Loucy (cell line): ENCODE data around the gene CAMK1D.

ENCODE experiments used
- H2AFZ ChIP-seq: fragments of 200-600 bp; sonication (generic); 2 replicates; pipeline ENCODE4 v1.6.0; 2016; ENCODE audit warnings: antibody characterized with exemption, mild to moderate bottlenecking, low read length, moderate library complexity
- H3F3A ChIP-seq: fragments of 200-600 bp; 2 replicates; pipeline ENCODE4 v1.6.0; 2016; ENCODE audit warnings: antibody characterized with exemption, low read depth, mild to moderate bottlenecking
- H3K27me3 ChIP-seq: fragments of 200-600 bp; sonication (generic); 2 replicates; pipeline ENCODE4 v1.6.1; 2014; ENCODE audit warnings: low read length, mild to moderate bottlenecking; ENCODE audit not compliant: insufficient read depth, poor library complexity, severe bottlenecking
- H3K36me3 ChIP-seq: fragments of 200-600 bp; sonication (generic); 2 replicates; pipeline ENCODE4 v1.6.1; 2016; ENCODE audit warnings: low read length; ENCODE audit not compliant: insufficient read depth
- H3K4me1 ChIP-seq: fragments of 200-600 bp; sonication (generic); 2 replicates; pipeline ENCODE4 v1.5.1; 2014; ENCODE audit warnings: low read length, mild to moderate bottlenecking; ENCODE audit not compliant: insufficient read depth, poor library complexity, severe bottlenecking
- H3K4me2 ChIP-seq: fragments of 200-600 bp; sonication (generic); 2 replicates; pipeline ENCODE4 v1.6.0; 2014; ENCODE audit warnings: antibody characterized with exemption, low read length, low read depth, mild to moderate bottlenecking; ENCODE audit not compliant: poor library complexity, severe bottlenecking
- H3K4me3 ChIP-seq: fragments of 200-600 bp; sonication (generic); 2 replicates; pipeline ENCODE4 v1.5.1; 2014; ENCODE audit warnings: low read length, mild to moderate bottlenecking, mixed read lengths; ENCODE audit not compliant: poor library complexity, severe bottlenecking
- H3K79me2 ChIP-seq: fragments of 200-600 bp; sonication (generic); 2 replicates; pipeline ENCODE4 v1.6.1; 2014; ENCODE audit warnings: low read length; ENCODE audit not compliant: insufficient read depth
- H3K9ac ChIP-seq: fragments of 200-600 bp; sonication (generic); 2 replicates; pipeline ENCODE4 v1.6.0; 2014; ENCODE audit warnings: mild to moderate bottlenecking, low read depth, low read length, moderate library complexity; ENCODE audit not compliant: poor library complexity, severe bottlenecking
- H3K9me2 ChIP-seq: fragments of 200-600 bp; sonication (generic); replicated peaks from 2 replicates; pipeline ENCODE4 v1.6.1; 2016; ENCODE audit warnings: low read depth, low read length, mixed read lengths
- H3K9me3 ChIP-seq: fragments of 200-600 bp; sonication (generic); 2 replicates; pipeline ENCODE4 v1.6.1; 2014; ENCODE audit warnings: mild to moderate bottlenecking, antibody characterized with exemption, low read length, low read depth; ENCODE audit not compliant: insufficient read depth
- H4K20me1 ChIP-seq: fragments of 200-600 bp; sonication (generic); 2 replicates; pipeline ENCODE4 v1.6.0; 2014; ENCODE audit warnings: antibody characterized with exemption, low read length, mild to moderate bottlenecking; ENCODE audit not compliant: insufficient read depth, poor library complexity, severe bottlenecking
- CTCF ChIP-seq: fragments of 200-600 bp; sonication (generic); conservative IDR thresholded peaks from 2 replicates; pipeline ENCODE4 v1.5.1; 2014; ENCODE audit warnings: mild to moderate bottlenecking, antibody characterized with exemption, low read length
- EZH2phosphoT487 ChIP-seq: fragments of 200-600 bp; IDR thresholded peaks from 2 replicates; pipeline ENCODE4 v1.6.1; 2018; ENCODE audit warnings: antibody characterized with exemption, mild to moderate bottlenecking, moderate library complexity, borderline replicate concordance

CAMK1D gene

GRCh38 chr10:12314836-12315235 is 34.5 kb upstream of the CAMK1D start:
- Histone ChIP-seq H3K4me3 (no peak overlapping the region), H2AFZ (no peak overlapping the region), H3K9me3 (no peaks in the 10 kb centered on the region), H3K4me1 (no peaks in the 10 kb centered on the region), H3K9me2 (no peaks in the 10 kb centered on the region), H3F3A (no peaks in the 10 kb centered on the region), H3K9ac (no peak overlapping the region), H3K79me2 (no peaks in the 10 kb centered on the region), H3K36me3 (no peaks in the 10 kb centered on the region), H4K20me1 (no peaks in the 10 kb centered on the region), H3K27me3 (no peaks in the 10 kb centered on the region), H3K4me2 (no peak overlapping the region)
- TF ChIP-seq CTCF: no peak
- TF ChIP-seq EZH2phosphoT487: no peak

- Histone ChIP-seq H4K20me1 (no peaks in the 10 kb centered on the region), H2AFZ (no peak overlapping the region), H3K27me3 (no peaks in the 10 kb centered on the region), H3K9ac (no peak overlapping the region), H3K79me2 (no peaks in the 10 kb centered on the region), H3K4me1 (no peaks in the 10 kb centered on the region), H3F3A (no peaks in the 10 kb centered on the region), H3K9me2 (no peaks in the 10 kb centered on the region), H3K4me2 (no peak overlapping the region), H3K4me3 (no peak overlapping the region), H3K9me3 (no peaks in the 10 kb centered on the region), H3K36me3 (no peaks in the 10 kb centered on the region)
- no peak for TF ChIP-seq CTCF
- no peak for TF ChIP-seq EZH2phosphoT487
Measured at GRCh38 chr10:12319076-12319475, 30.3 kb upstream of the CAMK1D start.

- H3F3A ChIP-seq: no peaks in the 10 kb centered on the region
- no peak overlapping the region for H2AFZ ChIP-seq
- H4K20me1 ChIP-seq: no peaks in the 10 kb centered on the region
- TF ChIP-seq EZH2phosphoT487: no peak
- no peak for TF ChIP-seq CTCF
- no peaks in the 10 kb centered on the region for H3K79me2 ChIP-seq
- H3K27me3 ChIP-seq: no peaks in the 10 kb centered on the region
- peaks cover under 1% of the 10 kb centered on the region for H3K4me1 ChIP-seq
- H3K9ac ChIP-seq: no peak overlapping the region
- no peak overlapping the region for H3K4me3 ChIP-seq
- H3K9me3 ChIP-seq: no peaks in the 10 kb centered on the region
- H3K9me2 ChIP-seq: no peaks in the 10 kb centered on the region
- H3K36me3 ChIP-seq: no peaks in the 10 kb centered on the region
- no peak overlapping the region for H3K4me2 ChIP-seq
Measured at GRCh38 chr10:12320892-12321291, 28.5 kb upstream of the CAMK1D start.
